ENCODE data around the gene KHDC1. TPM values are rescaled to one million over a fixed set of nuclear protein-coding genes. Genes with fewer than 3 reads are reported as not detected.
"Not testable (repeated sequence)": the region's sequence is repeated elsewhere in the genome, so short reads cannot be mapped to it uniquely, and the experiment has no call there.

Gene KHDC1
- 10 to 100 TPM in 3 of 8 experiments, 1 to 10 TPM in 4, not detected in 1; 1.5 to 15.2 (median 8.3) TPM for total RNA-seq

DNA sequence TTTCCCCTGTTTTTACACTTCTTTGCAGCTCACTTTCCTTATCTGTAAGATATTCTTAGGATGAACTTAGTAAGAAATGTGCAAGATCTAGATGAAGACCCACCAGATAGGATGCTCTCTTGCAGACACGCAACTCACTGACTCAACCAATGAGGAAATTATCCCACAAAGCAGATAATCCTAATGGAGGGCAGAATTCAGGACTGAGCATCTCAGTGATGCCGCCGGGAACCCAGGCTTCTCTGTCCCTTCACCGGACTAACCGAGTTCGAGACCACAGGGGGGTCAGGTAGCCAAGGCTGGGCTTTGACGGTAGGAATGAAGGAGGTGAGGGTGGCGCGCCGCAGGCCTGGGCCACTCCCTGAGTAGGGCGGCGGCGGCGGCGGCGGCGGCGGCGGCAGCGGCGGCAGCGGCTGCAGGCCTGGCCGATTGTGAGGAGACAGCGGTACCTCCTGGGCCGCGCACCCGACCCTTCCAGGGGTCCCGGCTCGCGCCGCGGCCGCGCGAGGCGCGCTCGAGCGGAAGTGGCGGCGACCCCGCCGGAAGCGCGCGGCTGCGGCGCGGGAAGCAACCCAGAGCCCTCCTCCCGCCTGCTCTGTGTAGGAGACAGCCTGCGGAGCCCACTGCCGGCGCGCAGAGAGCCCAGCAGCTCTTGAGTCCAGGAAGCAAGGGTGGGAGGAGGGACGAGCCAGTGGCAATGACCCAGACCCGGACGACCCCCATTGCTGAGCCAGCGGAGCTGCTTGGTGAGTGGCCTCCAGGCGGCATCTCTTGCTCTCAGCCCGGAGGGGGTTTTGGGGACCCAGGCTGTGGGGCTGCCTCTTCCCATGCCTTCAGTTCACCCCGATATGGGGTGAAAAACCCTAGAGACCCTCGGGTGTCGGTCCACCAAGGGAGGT, at the start of gene KHDC1:
Gene KHDC1, minus strand, starts transcription at position 526 of the 899 bp plus-strand sequence. CDS start 20,679 bp downstream, outside the sequence.
- peak within 1 kb of the TSS; percentile 48 to 72 (median 63) for H3K4me3 ChIP-seq
- in situ Hi-C loops (cut with MboI; ENCODE audit: low pct_unique_long_range_greater_than_20kb in 2 of 9, low sequenced_read_pairs in 9 of 9, unreplicated experiment in 9 of 9): no loop called here
- peaks cover 12 to 19% of the 10 kb centered on the region in 2 donors for H3K4me1 ChIP-seq (replicated peaks in 1 of 2)
- 2 to 83% (median 16%) methylated on average over 1 to 10 of the region's 63 CpGs; no CpG with 5 or more reads in 2 of the 10 experiments for WGBS, 10 experiments
- peak within 1 kb of the TSS; percentile 68 to 78 for H3K27ac ChIP-seq
- ATAC-seq (replicated peaks in 6 of 8): peak; percentile 90 to 98 (median 97)

DNA sequence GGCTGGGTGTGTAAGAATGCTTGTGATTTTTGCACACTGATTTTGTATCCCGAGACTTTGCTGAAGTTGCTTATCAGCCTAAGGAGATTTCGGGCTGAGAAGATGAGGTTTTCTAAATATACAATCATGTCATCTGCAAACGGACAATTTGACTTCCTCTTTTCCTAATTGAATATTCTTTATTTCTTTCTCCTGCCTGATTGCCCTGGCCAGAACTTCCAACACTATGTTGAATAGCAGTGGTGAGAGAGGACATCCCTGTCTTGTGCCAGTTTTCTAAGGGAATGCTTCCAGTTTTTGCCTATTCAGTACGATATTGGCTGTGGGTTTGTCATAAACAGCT, 47.5 kb upstream of the KHDC1 start:
- H3K4me1 ChIP-seq (replicated peaks in 1 of 2); ATAC-seq (replicated peaks in 6 of 8); in situ Hi-C loops (cut with MboI; ENCODE audit: low pct_unique_long_range_greater_than_20kb in 2 of 9, low sequenced_read_pairs in 9 of 9, unreplicated experiment in 9 of 9): not testable (repeated sequence)
- peak overlapping the region; percentile 40 to 63 (median 54) for H3K4me3 ChIP-seq
- peak overlapping the region in 1 of 2 donors; percentile 38 for H3K27ac ChIP-seq
- 6 to 80% (median 26%) methylated on average over 1 to 4 of the region's 4 CpGs; no CpG with 5 or more reads in 1 of the 10 experiments for WGBS, 10 experiments

DNA sequence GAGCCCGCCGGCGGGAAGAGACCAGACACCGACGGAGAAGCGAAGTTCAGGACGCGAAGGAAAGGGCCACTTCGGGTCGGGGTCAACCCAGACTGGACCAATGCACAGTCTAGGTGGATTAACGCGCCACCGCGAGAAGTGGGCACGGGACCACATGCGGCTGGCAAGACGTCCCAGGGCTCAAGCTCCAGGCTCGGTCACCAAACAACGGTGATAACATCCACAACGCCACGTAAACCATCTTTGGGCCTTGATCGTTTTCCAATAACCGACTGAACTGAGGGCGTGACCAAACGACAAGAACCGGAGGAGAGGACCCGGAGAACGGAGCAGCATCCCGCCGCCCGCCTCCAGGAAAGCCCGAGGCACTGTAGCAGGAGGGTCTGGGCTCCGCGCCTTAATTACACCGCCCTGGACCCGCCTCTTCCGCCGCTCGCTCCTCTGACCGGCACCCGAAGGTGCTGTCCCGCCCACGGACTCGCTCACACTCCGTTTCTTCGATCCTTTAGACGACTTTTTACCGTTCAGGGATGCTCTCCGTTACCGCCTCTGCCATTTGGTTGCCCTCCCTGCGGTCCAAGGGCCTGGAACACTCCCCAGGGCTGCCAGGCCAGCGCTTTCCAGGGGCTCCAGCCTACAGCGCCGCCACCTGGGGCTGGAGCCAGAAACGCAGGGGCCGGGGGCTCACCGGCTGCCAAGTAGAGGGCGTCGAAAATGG, 46.9 kb upstream of the KHDC1 start:
- in situ Hi-C loops (cut with MboI; ENCODE audit: low pct_unique_long_range_greater_than_20kb in 2 of 9, low sequenced_read_pairs in 9 of 9, unreplicated experiment in 9 of 9): no loop called here
- WGBS, 10 experiments: 0 to 22% (median 8%) methylated on average over 1 to 34 of the region's 59 CpGs; no CpG with 5 or more reads in 2 of the 10 experiments
- H3K4me3 ChIP-seq: peak overlapping the region; percentile 40 to 63 (median 54)
- ATAC-seq (replicated peaks in 6 of 8): peak; percentile 64 to 92 (median 88)
- no peaks in the 10 kb centered on the region for H3K4me1 ChIP-seq (replicated peaks in 1 of 2)
- peak overlapping the region; percentile 17 to 38 for H3K27ac ChIP-seq

GRCh38 chr6:73309535-73309784, 46.5 kb upstream of the KHDC1 start:
- Histone ChIP-seq H3K4me1 (replicated peaks in 1 of 2) (no peaks in the 10 kb centered on the region), H3K4me3 (peak overlapping the region; percentile 40 to 63 (median 54)), H3K27ac (no peak overlapping the region)
- in situ Hi-C loops (cut with MboI; ENCODE audit: low pct_unique_long_range_greater_than_20kb in 2 of 9, low sequenced_read_pairs in 9 of 9, unreplicated experiment in 9 of 9): no loop called here
- WGBS, 10 experiments: 7 to 55% (median 18%) methylated on average over 3 to 10 of the region's 13 CpGs; no CpG with 5 or more reads in 5 of the 10 experiments
- ATAC-seq (replicated peaks in 6 of 8): no peak

DNA sequence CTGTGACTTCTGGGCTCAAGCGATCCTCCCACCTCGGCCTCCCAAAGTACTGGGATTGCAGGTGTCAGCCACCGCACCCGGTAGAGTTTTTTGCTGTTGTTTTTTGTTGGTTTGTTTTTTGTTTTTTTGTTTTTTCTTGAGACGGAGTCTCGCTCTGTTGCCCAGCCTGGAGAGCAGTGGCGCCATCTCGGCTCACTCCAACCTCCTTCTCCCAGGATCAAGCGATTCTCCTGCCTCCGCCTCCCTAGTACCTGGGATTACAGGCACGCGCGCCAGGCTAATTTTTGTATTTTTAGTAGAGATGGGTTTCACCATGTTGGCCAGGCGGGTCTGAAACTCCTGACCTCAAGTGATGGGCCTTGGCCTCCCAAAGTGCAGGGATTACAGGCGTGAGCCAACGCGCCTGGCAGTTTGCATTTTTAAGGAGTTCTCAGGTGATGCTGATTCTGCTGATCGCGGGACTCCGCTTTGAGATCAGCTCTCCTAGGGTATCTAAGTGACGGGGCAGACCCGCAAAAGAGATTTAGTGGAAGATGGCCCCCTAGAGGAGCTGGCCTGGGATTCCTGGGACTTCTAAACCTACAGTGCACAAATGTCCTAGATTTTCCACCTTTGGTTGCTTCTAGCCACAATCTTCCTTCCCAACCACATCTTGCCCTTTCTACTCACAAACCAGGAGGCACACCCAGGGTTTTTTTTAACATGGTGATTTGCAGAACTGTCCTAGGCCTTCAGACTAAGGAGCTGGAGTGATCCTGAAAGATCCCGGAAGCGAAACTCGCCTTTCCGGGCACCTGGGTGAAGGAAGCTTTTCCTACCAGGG, 45.9 kb upstream of the KHDC1 start:
- Histone ChIP-seq H3K4me3 (peak overlapping the region; percentile 40 to 63 (median 54)), H3K27ac (no peak overlapping the region), H3K4me1 (replicated peaks in 1 of 2) (no peaks in the 10 kb centered on the region)
- peak in 4 of 8 experiments; percentile 11 to 20 (median 16) for ATAC-seq (replicated peaks in 6 of 8)
- WGBS, 10 experiments: 28 to 100% (median 90%) methylated on average over 2 to 24 of the region's 26 CpGs; no CpG with 5 or more reads in 1 of the 10 experiments
- in situ Hi-C loops (cut with MboI; ENCODE audit: low pct_unique_long_range_greater_than_20kb in 2 of 9, low sequenced_read_pairs in 9 of 9, unreplicated experiment in 9 of 9): no loop called here

- ATAC-seq (replicated peaks in 6 of 8); in situ Hi-C loops (cut with MboI; ENCODE audit: low pct_unique_long_range_greater_than_20kb in 2 of 9, low sequenced_read_pairs in 9 of 9, unreplicated experiment in 9 of 9); H3K27ac ChIP-seq; H3K4me3 ChIP-seq; H3K4me1 ChIP-seq (replicated peaks in 1 of 2): not testable (repeated sequence)
- WGBS, 10 experiments: 70 to 100% (median 90%) methylated on average over 1 to 7 of the region's 7 CpGs; no CpG with 5 or more reads in 3 of the 10 experiments
Measured at GRCh38 chr6:73303773-73304172, 40.8 kb upstream of the KHDC1 start.

DNA sequence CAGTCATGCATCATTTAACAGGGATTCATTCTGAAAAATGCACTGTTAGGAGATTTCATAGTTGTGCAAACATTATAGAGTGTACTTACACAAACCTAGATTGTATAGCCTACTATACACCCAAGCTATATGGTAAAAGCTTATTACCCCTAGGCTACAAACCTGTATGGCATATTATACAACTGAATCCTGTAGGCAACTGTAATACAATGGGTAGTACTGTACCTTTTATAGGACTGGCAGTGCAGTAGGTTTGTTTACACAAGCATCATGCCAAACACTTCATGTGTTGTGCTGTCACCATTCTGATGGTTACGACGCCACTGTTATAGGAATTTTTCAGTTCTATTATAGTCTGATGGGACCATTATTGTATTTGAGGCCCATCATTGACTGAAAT, 39.3 kb upstream of the KHDC1 start:
- no peak for ATAC-seq (replicated peaks in 6 of 8)
- no peaks in the 10 kb centered on the region for H3K4me1 ChIP-seq (replicated peaks in 1 of 2)
- no peak overlapping the region for H3K27ac ChIP-seq
- in situ Hi-C loops (cut with MboI; ENCODE audit: low pct_unique_long_range_greater_than_20kb in 2 of 9, low sequenced_read_pairs in 9 of 9, unreplicated experiment in 9 of 9): no loop called here
- 92 to 100% (median 100%) methylated on average over 1 to 2 of the region's 2 CpGs; no CpG with 5 or more reads in 3 of the 10 experiments for WGBS, 10 experiments
- no peak overlapping the region for H3K4me3 ChIP-seq

- 40 to 95% (median 56%) methylated on average over 1 to 8 of the region's 50 CpGs; no CpG with 5 or more reads in 5 of the 10 experiments for WGBS, 10 experiments
- Histone ChIP-seq H3K27ac (no peak overlapping the region), H3K4me1 (replicated peaks in 1 of 2) (no peaks in the 10 kb centered on the region), H3K4me3 (peak overlapping the region in 1 of 5 donors; percentile 11)
- peak in 6 of 8 experiments; percentile 32 to 89 (median 85) for ATAC-seq (replicated peaks in 6 of 8)
- in situ Hi-C loops (cut with MboI; ENCODE audit: low pct_unique_long_range_greater_than_20kb in 2 of 9, low sequenced_read_pairs in 9 of 9, unreplicated experiment in 9 of 9): no loop called here
Measured at GRCh38 chr6:73299151-73299971, 36.4 kb upstream of the KHDC1 start.

GRCh38 chr6:73293331-73293730, 30.3 kb upstream of the KHDC1 start:
- WGBS, 10 experiments: 67 to 100% (median 93%) methylated on average over 1 to 3 of the region's 3 CpGs; no CpG with 5 or more reads in 1 of the 10 experiments
- Histone ChIP-seq H3K4me3 (no peak overlapping the region), H3K4me1 (replicated peaks in 1 of 2) (no peaks in the 10 kb centered on the region), H3K27ac (no peak overlapping the region)
- in situ Hi-C loops (cut with MboI; ENCODE audit: low pct_unique_long_range_greater_than_20kb in 2 of 9, low sequenced_read_pairs in 9 of 9, unreplicated experiment in 9 of 9): no loop called here
- ATAC-seq (replicated peaks in 6 of 8): no peak

DNA sequence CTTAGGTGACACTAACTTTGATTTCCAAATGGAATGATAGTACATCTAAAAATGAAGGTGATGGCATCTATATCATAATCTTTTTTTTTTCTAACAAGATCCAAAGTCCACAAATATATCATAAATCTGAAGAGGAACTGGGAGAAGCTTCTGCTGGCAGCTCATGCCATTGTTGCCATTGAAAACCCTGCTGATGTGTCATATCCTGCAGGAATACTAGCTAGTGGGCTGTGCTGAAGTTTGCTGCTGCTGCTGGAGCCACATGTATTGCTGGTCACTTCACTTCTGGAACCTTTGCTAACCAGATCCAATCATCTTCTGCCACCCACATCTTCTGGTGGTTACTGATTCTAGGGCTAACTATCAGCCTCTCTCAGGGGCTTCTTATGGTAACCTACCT, 27.4 kb upstream of the KHDC1 start:
- H3K27ac ChIP-seq: no peak overlapping the region
- in situ Hi-C loops (cut with MboI; ENCODE audit: low pct_unique_long_range_greater_than_20kb in 2 of 9, low sequenced_read_pairs in 9 of 9, unreplicated experiment in 9 of 9): no loop called here
- H3K4me3 ChIP-seq: no peak overlapping the region
- no peak for ATAC-seq (replicated peaks in 6 of 8)
- no peaks in the 10 kb centered on the region for H3K4me1 ChIP-seq (replicated peaks in 1 of 2)

- no peak for ATAC-seq (replicated peaks in 6 of 8)
- 67 to 100% (median 89%) methylated on average over 1 to 6 of the region's 6 CpGs; no CpG with 5 or more reads in 1 of the 10 experiments for WGBS, 10 experiments
- in situ Hi-C loops (cut with MboI; ENCODE audit: low pct_unique_long_range_greater_than_20kb in 2 of 9, low sequenced_read_pairs in 9 of 9, unreplicated experiment in 9 of 9): no loop called here
- Histone ChIP-seq H3K4me1 (replicated peaks in 1 of 2) (no peaks in the 10 kb centered on the region), H3K4me3 (no peak overlapping the region), H3K27ac (no peak overlapping the region)
Measured at GRCh38 chr6:73286752-73287151, 23.8 kb upstream of the KHDC1 start.

DNA sequence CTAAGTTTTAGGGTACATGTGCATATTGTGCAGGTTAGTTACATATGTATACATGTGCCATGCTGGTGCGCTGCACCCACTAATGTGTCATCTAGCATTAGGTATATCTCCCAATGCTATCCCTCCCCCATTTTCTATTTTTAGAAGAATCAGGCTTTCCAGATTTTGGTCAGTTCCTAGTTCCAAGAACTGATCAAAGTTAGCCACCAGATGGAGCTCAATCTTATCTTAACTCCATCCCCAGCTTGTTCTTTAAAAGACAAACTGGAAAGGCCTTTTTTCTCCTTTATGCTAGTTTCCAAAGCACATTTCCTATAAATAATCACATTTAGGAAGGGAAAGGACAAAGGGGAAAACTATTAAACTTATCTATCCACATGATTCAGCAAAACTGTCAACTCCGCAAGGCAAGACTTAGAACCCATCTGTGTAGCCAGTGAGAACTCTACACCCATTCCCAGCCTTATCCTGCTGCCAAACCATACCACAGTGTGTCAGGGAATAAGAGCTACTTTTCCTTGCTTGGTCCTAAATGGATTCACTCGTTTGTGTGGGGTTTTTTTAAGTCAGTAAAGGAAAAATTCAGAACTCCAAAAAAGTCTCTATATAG, 22.8 kb upstream of the KHDC1 start:
- ATAC-seq (replicated peaks in 6 of 8): peak in 5 of 8 experiments; percentile 32 to 95 (median 76)
- Histone ChIP-seq H3K4me1 (replicated peaks in 1 of 2) (no peaks in the 10 kb centered on the region), H3K27ac (no peak overlapping the region), H3K4me3 (no peak overlapping the region)
- WGBS, 10 experiments: 0 to 50% (median 41%) methylated on average over 1 to 3 of the region's 3 CpGs
- in situ Hi-C loops (cut with MboI; ENCODE audit: low pct_unique_long_range_greater_than_20kb in 2 of 9, low sequenced_read_pairs in 9 of 9, unreplicated experiment in 9 of 9): no loop called here

Data from motor neuron (in vitro differentiated cells).